ENCODE data around the gene SMYD3.

DNA sequence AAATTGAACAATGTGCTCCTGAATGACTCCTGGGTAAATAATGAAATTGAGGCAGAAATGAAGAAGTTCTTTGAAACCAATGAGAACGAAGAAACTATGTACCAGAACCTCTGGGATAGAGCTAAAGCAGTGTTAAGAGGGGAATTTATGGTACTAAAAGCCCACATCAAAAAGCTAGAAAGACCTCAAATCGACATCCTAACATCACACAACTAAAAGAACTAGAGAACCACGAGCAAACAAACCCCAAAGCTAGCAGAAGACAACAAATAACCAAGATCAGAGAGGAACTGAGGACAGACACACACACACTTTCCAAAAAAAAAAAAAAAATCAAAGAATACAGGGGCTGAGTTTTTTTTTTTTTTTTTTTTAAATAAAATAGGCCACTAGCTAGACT, 564.2 kb downstream of the SMYD3 start:
- TF ChIP-seq, protein P1, sequence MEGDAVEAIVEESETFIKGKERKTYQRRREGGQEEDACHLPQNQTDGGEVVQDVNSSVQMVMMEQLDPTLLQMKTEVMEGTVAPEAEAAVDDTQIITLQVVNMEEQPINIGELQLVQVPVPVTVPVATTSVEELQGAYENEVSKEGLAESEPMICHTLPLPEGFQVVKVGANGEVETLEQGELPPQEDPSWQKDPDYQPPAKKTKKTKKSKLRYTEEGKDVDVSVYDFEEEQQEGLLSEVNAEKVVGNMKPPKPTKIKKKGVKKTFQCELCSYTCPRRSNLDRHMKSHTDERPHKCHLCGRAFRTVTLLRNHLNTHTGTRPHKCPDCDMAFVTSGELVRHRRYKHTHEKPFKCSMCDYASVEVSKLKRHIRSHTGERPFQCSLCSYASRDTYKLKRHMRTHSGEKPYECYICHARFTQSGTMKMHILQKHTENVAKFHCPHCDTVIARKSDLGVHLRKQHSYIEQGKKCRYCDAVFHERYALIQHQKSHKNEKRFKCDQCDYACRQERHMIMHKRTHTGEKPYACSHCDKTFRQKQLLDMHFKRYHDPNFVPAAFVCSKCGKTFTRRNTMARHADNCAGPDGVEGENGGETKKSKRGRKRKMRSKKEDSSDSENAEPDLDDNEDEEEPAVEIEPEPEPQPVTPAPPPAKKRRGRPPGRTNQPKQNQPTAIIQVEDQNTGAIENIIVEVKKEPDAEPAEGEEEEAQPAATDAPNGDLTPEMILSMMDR (IDR thresholded peaks at IDR 0.05) = no peak
- TF ChIP-seq EP300 (IDR thresholded peaks at IDR 0.05) = no peak
